GM21381 (cell line): ENCODE measurements around the gene PXK.
A peak's percentile ranks its signal among the peaks of the same experiment; 100 is the strongest.

Experiments
- ATAC-seq: cut with Tn5 transposase; IDR thresholded peaks from one replicate; pipeline ENCODE4 v1.9.1; 2021; ENCODE audit warnings: mild to moderate bottlenecking, moderate library complexity; ENCODE audit not compliant: unreplicated experiment

Gene PXK

GRCh38 chr3:58459160-58459559 is 126.5 kb downstream of the PXK start:
- ATAC-seq = no peak

- no peak for ATAC-seq
Observed at GRCh38 chr3:58462829-58463180, 130.1 kb downstream of the PXK start.

GRCh38 chr3:58463181-58463941 is 130.7 kb downstream of the PXK start:
- peak; percentile 91 for ATAC-seq

DNA sequence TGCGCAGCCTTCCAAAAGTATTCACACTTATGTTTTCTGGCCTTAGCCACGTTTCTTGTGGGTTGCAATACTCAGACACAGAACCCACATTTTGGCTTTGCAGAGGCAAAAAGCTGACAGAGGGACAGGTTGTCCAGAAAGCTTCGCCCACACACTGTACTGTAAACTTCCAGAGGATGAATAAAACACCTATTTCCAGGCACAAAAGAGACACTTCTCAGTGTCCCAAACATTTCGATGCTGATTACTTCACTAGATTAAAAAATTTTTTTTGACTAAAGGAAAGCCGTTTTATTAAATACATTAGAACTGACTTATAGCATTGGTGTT is 131.2 kb downstream of the PXK start:
- ATAC-seq = no peak

DNA sequence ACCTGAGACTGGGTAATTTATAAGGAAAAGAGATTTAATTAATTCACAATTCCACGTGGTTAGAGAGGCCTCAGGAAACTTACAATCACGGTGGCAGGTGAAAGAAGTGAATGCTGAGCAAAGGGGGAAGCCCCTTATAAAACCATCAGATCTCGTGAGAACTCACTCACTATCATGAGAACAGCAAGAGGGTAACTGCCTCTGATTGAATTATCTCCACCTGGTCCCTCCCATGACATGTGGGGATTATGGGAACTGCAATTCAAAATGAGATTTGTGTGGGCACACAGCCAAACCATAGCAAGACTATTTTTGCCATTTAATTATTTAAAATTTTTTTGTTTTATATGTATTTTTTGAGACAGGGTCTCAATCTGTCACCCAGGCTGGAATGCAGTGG is 132.2 kb downstream of the PXK start:
- no peak for ATAC-seq

DNA sequence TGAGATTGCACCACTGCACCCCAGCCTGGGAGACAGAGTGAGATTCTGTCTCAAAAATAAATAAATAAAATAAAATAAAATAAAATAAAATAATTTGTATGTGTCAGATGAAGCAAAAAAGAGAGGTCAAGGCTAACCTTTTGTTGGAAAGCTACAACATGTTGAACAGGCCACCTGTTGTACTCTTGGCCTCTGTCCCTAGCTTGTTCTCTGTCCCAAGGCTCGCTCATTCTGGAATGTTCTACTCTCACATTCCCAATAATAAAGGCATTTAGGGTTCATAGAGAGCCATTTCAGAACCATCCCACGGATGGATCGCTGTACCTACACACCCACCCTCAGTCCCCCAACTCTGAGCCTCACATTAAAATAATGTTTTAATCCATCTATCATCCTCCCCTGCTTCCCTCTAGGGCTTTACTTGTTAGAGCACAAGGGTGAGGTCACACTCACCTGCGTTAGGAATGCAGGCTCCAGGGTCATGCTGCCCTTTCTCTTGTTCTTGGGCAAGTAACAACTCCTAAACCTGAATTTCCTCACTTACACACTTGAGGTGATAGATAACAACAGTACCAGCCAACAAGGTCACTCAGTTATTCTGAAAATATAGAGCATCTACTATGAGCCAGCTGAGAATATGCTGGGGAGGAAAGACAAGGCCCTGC is 134.3 kb downstream of the PXK start:
- ATAC-seq = no peak

DNA sequence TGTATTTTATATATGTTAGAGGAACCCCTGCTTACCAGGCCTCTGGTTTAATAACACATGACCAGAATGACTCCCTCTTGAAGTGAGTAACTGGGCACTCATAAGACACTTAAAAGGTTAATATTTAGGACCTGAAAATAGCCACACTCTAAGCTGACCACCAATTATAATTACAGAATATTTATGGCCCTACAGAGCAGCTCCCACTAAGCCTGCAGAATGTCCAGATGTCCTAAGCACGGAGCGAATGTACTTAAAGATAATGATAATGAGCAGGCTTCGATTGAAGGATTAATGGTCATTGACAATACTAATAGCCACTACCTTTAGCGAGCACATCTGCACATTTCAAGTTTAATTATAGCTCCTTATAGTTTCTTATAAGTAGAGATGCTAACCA is 136.4 kb downstream of the PXK start:
- ATAC-seq = no peak

GRCh38 chr3:58470363-58471024 is 137.8 kb downstream of the PXK start:
- no peak for ATAC-seq

DNA sequence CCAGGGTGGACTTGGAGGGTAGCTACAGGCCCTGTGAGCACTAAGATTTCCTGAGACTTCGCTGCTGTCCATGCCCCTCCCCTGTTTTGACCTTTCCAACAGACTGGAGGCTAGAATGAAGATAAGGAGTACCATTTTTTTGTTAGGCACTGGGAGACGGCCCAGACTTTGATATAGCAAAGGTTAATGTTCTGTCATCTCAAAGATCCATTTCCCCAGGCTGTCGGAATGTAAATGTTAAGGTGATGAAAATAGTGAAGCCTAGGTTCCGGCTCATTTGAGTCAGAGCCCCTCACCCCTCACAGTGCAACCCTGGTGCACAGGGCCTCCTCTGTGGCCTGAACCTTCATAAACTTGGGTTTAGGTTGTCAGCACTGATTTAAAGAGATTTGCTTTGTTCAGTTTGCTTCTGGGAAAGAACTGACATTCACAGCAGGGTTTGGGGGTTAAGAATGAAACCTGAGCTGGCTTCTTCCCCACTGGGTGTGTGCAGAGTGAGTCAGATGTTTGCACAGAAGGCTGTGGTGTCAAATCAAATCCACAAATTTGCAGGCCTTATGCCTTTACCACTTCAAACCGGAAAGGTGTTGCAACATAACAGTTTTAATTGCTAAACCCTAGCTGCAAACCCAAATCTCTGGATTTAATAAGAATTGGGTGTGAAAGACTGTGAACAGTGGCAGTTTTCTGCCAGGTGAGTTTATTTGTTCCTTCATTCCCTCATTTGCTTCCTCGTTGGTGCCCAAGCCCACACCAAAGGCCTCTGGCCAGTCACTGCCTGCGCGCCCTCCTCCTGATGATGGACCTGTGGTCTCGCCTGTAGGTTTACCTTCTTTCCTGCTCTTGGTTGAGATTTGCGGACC is 138.6 kb downstream of the PXK start:
- ATAC-seq = no peak

DNA sequence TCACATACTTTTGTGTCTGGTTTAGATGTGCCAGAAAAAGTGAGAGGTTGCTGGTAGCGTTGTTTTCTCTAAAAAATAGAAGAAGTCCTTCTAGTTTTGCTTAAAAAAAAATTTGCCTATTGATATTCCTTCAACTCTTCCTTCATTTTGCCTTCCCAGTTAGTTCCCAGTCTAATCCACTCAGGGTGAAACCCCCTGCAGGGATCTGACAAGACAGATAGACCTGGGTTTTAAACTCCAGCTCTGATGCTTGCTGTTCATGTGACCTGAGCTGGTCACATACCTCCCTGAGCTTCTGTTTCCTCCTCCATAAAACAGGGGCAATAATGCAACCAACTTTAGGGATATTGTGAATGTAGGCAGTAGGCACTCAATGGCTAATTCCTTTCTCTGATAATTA is 140.6 kb downstream of the PXK start:
- no peak for ATAC-seq

- no peak for ATAC-seq
Observed at GRCh38 chr3:58474348-58474911, 141.7 kb downstream of the PXK start.

- ATAC-seq = no peak
Observed at GRCh38 chr3:58474967-58475578, 142.4 kb downstream of the PXK start.
